Peyer's patch (tissue), 4 donors: ENCODE data around the gene SMIM10L2A.

Experiments used
- POLR2A ChIP-seq, 2 donors: fragments of 450-650 bp; IDR thresholded peaks; one replicate each; pipeline ENCODE4 v1.5.1; 2017; ENCODE audit warnings: antibody characterized with exemption in 2 of 2, mild to moderate bottlenecking in 2 of 2, moderate library complexity in 2 of 2
- TF ChIP-seq, protein P1 (sequence below), 6 experiments: fragments of 450-650 bp in 4 of 6; fragments of 200-600 bp in 2 of 6; sonication (generic) in 1 of 6; IDR thresholded peaks; one replicate each; pipeline ENCODE4 v1.5.1; 2017 to 2019; ENCODE audit warnings: antibody characterized with exemption in 6 of 6, mild to moderate bottlenecking in 3 of 6, moderate library complexity in 1 of 6

DNA sequence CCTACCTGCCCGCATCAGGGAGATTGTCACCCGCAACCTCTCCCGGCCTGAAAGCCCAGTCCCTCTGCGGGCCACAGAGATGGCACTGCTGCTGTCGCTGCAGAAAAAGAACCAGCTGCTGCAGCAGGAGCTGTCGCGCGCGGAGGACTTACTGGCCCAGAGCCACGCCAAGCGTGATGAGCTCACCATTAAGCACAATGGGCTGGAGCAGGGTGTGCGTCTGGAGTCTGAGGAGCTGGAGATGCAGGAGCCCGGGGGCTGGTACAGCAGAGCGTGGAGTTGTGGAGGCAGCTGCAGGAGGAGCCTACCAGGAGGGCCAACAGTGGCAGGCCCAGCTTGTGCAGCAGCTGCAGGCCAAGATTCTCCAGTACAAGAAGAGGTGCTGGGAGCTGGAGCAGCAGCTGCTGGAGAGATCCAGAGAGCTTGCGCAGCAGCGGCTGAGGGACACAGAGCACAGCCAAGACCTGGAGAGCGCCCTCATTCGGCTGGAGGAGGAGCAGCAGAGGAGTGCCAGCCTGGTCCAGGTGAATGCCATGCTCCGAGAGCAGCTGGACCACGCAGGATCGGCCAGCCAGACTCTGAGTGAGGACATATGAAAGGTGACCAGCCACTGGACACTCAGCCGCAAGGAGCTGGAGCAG lies 11.3 kb downstream of the SMIM10L2A start:
- TF ChIP-seq, protein P1, sequence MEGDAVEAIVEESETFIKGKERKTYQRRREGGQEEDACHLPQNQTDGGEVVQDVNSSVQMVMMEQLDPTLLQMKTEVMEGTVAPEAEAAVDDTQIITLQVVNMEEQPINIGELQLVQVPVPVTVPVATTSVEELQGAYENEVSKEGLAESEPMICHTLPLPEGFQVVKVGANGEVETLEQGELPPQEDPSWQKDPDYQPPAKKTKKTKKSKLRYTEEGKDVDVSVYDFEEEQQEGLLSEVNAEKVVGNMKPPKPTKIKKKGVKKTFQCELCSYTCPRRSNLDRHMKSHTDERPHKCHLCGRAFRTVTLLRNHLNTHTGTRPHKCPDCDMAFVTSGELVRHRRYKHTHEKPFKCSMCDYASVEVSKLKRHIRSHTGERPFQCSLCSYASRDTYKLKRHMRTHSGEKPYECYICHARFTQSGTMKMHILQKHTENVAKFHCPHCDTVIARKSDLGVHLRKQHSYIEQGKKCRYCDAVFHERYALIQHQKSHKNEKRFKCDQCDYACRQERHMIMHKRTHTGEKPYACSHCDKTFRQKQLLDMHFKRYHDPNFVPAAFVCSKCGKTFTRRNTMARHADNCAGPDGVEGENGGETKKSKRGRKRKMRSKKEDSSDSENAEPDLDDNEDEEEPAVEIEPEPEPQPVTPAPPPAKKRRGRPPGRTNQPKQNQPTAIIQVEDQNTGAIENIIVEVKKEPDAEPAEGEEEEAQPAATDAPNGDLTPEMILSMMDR (IDR thresholded peaks at IDR 0.05), result no peak
- no peak for TF ChIP-seq POLR2A (IDR thresholded peaks at IDR 0.05)
